ENCODE data around the gene SPAG16. TPM values are rescaled to one million over a fixed set of nuclear protein-coding genes. Genes with fewer than 3 reads are reported as not detected.

Gene SPAG16
- total RNA-seq, 1 experiment from 2014 or later = 0.30 TPM

GRCh38 chr2:213733893-213734292, 449.6 kb downstream of the SPAG16 start:
- ATAC-seq (no peak), DNase-seq (ENCODE audit: low read depth, low spot score) (no peak)
- no peak overlapping the region for H2AFZ ChIP-seq (ENCODE audit: low read depth, low read length, poor library complexity, severe bottlenecking)
- ChIA-PET CTCF (no interaction called here), POLR2A (no interaction called here), RAD21 (ENCODE audit: low non-redundant PET in 1 of 2, low total read pairs in 2 of 2, uncharacterized antibody in 2 of 2, unreplicated experiment in 2 of 2) (no interaction called here)
- BruUV-seq (replicated peaks) = no TSS peak
- H3K9ac ChIP-seq (ENCODE audit: low read length) = no peak overlapping the region
- no peak for TF ChIP-seq CBX3 (IDR thresholded peaks at IDR 0.05; ENCODE audit: low read depth)
- no peak overlapping the region for H3K4me3 ChIP-seq (replicated peaks in 1 of 2; ENCODE audit: low read depth in 1 of 2, low read length in 2 of 2)
- no peak overlapping the region for H3K4me2 ChIP-seq (ENCODE audit: low read length)
- H3K9me2 ChIP-seq (ENCODE audit: insufficient read depth) = no peaks in the 10 kb centered on the region
- no peaks in the 10 kb centered on the region for H4K20me1 ChIP-seq (ENCODE audit: insufficient read depth)
- H3K27me3 ChIP-seq (ENCODE audit: insufficient read depth, low read length) = no peaks in the 10 kb centered on the region
- no peaks in the 10 kb centered on the region for H3K79me2 ChIP-seq (ENCODE audit: insufficient read depth, low read length)
- no peaks in the 10 kb centered on the region for H3K36me3 ChIP-seq (ENCODE audit: control insufficient read depth in 1 of 2, insufficient read depth in 2 of 2, low read length in 2 of 2)
- intact Hi-C loops (cut with micrococcal nuclease) = no loop called here
- no peaks in the 10 kb centered on the region for H3K9me3 ChIP-seq (ENCODE audit: control insufficient read depth in 1 of 2, insufficient read depth in 1 of 2, low read depth in 1 of 2, low read length in 2 of 2)
- no peak overlapping the region for H3K27ac ChIP-seq (ENCODE audit: low read depth, low read length)
- H3K4me1 ChIP-seq (ENCODE audit: control insufficient read depth in 1 of 2, insufficient read depth in 2 of 2, low read length in 2 of 2) = no peaks in the 10 kb centered on the region

DNA sequence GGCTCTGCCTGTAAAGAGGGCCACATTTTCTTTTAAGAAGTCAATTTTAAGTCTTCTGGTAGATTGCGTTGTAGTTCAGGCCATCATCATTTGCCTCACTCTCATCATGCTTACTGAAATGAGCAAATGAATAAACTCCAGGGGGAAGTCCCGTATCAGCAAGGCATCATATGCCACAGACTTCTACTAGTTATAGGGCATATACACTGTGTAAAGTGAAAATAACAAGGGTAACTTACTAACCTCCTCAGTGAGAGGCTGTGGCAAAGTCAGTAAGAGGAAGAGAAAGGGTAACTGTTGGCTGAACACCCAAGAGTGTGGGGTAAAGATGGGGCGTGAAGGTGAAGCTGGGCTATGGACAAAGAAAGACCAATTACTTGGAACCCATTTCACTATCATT, 456.2 kb downstream of the SPAG16 start:
- intact Hi-C loops (cut with micrococcal nuclease) = no loop called here
- Histone ChIP-seq H3K9ac (ENCODE audit: low read length) (no peak overlapping the region), H2AFZ (ENCODE audit: low read depth, low read length, poor library complexity, severe bottlenecking) (no peak overlapping the region), H4K20me1 (ENCODE audit: insufficient read depth) (no peaks in the 10 kb centered on the region), H3K9me2 (ENCODE audit: insufficient read depth) (no peaks in the 10 kb centered on the region), H3K9me3 (ENCODE audit: control insufficient read depth in 1 of 2, insufficient read depth in 1 of 2, low read depth in 1 of 2, low read length in 2 of 2) (no peaks in the 10 kb centered on the region), H3K79me2 (ENCODE audit: insufficient read depth, low read length) (no peaks in the 10 kb centered on the region), H3K4me1 (ENCODE audit: control insufficient read depth in 1 of 2, insufficient read depth in 2 of 2, low read length in 2 of 2) (no peaks in the 10 kb centered on the region), H3K36me3 (ENCODE audit: control insufficient read depth in 1 of 2, insufficient read depth in 2 of 2, low read length in 2 of 2) (no peaks in the 10 kb centered on the region), H3K4me3 (replicated peaks in 1 of 2; ENCODE audit: low read depth in 1 of 2, low read length in 2 of 2) (no peak overlapping the region), H3K27ac (ENCODE audit: low read depth, low read length) (no peak overlapping the region), H3K27me3 (ENCODE audit: insufficient read depth, low read length) (no peaks in the 10 kb centered on the region), H3K4me2 (ENCODE audit: low read length) (no peak overlapping the region)
- RAD21 ChIA-PET (ENCODE audit: low non-redundant PET in 1 of 2, low total read pairs in 2 of 2, uncharacterized antibody in 2 of 2, unreplicated experiment in 2 of 2) = no interaction called here
- DNase-seq (ENCODE audit: low read depth, low spot score) = no peak
- no peak for ATAC-seq
- POLR2A ChIA-PET = no interaction called here
- TF ChIP-seq SIN3A (IDR thresholded peaks at IDR 0.05; ENCODE audit: low read depth) (no peak), ELF1 (IDR thresholded peaks at IDR 0.05; ENCODE audit: borderline replicate concordance, low read depth) (no peak), JUND (IDR thresholded peaks at IDR 0.05) (no peak), EZH2 (IDR thresholded peaks at IDR 0.05) (no peak), CEBPB (IDR thresholded peaks at IDR 0.05; ENCODE audit: low read depth) (no peak)
- BruUV-seq (replicated peaks) = no TSS peak
- CTCF ChIA-PET = no interaction called here
